HG03378 (cell line): Measurements from ENCODE around the gene CACNA1G.

Experiments used
- ATAC-seq: cut with Tn5 transposase; IDR thresholded peaks from one replicate; pipeline ENCODE4 v1.9.1; 2021; ENCODE audit warnings: mild to moderate bottlenecking, moderate library complexity; ENCODE audit not compliant: unreplicated experiment

CACNA1G gene

GRCh38 chr17:50642722-50643656, 82.5 kb downstream of the CACNA1G start:
- no peak for ATAC-seq

DNA sequence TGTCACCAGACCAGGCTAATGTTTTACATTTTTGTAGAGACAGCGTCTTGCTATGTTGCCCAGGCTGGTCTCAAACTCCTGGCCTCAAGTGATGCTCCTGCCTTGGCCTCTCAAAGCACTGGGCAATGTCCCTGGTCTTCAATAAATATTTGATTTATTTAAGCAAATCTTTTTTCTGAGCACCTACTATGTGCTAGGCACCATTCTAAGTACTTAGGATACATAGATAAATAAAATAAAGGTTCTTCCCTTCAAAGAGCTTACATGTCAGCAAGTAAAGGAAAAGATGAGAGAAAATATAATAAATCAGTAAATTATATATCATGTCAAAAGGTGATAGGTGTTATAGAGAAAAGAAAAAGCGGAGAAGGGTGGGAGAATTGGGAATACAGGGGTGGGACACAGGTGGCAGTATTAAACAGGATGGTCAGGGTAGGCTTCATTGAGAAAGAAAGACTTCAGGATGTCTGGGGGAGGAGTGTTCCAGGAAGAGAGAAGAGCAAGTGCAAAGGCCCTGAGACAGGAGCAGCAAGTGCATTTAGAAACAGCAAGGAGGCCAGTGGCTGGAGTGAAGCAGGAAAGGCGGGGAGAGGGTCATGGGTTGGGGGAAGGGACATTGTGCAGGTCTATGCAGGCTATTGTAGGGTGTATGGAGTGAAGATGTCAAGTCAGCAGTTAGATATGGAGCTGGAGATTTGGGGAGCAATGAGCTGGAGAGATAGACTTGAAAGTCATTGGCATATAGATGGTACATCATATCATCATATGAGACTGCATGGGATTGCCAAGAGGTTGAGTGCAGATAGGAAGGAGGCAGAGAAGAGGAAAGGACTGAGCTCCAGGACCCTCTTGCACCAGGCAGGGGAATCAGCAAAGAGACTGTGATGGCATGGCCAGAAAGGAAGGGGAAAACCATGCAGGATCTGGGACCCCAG, 85.5 kb downstream of the CACNA1G start:
- ATAC-seq: no peak

DNA sequence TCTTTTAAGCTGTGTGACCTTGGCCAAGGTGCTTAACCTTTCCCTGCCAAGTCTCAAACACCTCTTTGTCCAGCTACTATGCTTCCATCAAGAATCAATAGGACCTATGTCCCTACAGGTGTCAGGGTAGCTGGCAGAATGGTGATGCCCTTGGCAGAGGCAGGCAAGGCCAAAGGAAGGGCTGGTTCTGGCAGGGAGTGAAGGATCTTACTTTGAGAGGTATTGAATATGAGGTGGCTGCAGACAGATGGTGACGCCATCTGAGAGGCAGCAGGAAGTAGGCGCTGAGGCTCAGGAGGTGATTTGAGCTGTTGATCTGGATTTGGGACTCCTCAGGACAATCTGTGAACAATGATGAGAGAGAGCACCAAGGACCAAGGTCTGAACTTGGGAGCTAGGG, 86.7 kb downstream of the CACNA1G start:
- ATAC-seq: no peak

DNA sequence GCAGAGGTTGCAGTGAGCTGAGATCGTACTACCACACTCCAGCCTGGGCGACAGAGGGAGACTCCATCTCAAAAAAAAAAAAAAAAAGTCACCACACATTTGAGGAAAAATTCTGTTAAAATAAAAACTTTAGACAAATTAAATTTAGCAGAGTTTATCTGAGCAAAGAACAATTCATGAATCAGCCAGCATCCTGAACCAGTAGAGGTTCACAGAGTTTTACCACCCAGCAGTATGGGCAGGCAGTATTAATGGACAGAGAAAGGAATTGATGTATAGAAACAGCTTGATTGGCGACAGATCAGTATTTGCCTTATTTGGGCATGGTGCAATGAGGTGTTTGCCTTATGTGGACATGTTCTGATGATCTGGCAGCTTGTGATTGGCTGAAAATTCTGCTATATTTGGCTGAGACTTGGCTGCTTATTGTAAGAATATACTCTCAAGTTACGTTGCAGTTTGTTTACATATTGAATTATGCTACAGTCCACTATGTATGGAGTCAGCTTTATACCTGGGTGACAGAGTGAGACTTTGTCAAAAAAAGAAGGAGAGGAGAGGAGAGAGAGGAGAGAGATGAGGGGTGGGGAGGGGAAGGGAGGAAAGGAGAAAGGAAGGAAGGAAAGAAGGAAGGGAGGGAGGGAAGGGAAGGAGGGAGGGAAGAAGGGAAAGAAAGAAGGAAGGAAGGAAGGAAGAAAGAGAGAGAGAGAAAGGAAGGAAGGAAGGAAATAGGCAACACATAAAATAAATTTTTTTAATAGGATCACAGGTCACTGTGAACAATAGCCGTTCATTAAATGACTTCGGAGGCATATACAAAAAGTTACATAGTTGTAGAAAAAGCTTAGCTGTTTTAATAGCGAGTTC, 88.8 kb downstream of the CACNA1G start:
- ATAC-seq: no peak

DNA sequence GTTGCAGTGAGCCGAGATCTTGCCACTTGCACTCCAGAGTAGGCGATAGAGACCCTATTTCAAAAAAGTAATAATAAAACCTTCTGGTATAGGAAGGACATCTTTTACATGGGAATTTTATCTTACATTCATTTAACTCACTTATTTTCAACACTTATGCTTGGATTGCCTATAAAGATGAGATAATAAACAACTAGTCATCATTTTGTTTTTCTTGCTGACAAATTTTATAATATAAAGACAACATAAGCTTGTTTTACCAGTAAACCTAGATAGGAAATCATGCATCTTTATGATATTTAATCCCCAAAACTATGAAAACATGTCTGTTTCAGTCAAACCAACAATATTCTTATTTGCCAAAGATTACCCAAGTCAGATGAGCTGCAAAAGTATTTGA, 91.1 kb downstream of the CACNA1G start:
- no peak for ATAC-seq

- no peak for ATAC-seq
These were observed 93.2 kb downstream of the CACNA1G start for GRCh38 chr17:50653738-50654137.

DNA sequence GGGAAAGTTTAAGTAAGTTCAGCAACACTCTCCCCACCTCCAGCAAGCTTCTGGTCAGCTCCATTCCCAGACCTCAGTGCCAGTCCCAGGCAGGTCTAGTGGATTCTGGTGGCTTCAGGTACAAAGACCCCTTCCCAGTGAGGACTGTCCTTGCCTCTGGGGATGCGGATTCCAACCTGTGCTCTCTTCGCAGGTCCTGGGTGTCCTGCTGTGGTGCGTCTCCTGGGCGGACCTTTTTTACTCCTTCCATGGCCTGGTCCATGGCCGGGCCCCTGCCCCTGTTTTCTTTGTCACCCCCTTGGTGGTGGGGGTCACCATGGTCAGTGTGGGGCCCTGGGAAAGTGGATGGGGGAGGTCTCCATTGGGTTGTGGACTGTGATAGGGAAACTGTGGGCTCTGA, 96.0 kb downstream of the CACNA1G start:
- ATAC-seq: no peak

- no peak for ATAC-seq
These were observed 96.5 kb downstream of the CACNA1G start for GRCh38 chr17:50657054-50657453.

GRCh38 chr17:50657627-50658026, 97.1 kb downstream of the CACNA1G start:
- no peak for ATAC-seq

DNA sequence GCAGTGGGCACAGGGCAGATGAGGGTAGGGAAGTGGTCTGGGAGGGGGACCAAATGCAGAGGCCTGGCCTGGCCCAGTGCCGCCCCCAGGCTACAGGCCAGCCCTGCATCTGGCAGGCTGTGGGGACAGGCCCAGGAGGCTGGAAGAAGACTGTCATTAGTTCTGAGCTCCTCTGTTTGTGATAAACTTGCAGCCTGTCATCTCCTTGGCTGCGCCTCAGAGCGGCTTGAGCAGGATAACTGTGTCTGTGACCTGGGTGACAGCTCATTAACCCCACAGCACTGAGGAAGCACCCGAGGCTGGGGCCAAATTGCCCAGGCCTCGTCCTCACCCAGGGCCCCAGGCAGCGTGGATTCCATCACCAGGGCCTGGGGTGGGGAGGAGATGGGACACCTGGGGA, 98.1 kb downstream of the CACNA1G start:
- ATAC-seq: no peak

DNA sequence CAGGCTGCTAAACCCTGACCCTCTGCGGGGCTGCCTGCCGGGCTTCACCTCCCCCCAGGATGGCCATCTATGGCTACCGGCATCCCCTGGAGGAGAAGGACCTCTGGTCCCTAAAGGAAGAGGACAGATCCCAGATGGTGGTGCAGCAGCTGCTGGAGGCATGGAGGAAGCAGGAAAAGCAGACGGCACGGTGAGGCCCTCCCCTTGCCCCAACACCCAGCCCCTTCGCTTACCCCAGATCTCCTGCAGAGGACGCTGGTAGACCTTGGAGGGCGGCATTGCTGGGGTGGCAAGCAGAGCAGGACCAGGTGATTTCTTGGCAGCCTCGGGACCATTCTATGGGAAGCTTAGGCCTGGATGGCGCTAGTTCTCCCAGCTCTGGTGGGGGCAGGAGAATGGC, 98.7 kb downstream of the CACNA1G start:
- ATAC-seq: no peak

DNA sequence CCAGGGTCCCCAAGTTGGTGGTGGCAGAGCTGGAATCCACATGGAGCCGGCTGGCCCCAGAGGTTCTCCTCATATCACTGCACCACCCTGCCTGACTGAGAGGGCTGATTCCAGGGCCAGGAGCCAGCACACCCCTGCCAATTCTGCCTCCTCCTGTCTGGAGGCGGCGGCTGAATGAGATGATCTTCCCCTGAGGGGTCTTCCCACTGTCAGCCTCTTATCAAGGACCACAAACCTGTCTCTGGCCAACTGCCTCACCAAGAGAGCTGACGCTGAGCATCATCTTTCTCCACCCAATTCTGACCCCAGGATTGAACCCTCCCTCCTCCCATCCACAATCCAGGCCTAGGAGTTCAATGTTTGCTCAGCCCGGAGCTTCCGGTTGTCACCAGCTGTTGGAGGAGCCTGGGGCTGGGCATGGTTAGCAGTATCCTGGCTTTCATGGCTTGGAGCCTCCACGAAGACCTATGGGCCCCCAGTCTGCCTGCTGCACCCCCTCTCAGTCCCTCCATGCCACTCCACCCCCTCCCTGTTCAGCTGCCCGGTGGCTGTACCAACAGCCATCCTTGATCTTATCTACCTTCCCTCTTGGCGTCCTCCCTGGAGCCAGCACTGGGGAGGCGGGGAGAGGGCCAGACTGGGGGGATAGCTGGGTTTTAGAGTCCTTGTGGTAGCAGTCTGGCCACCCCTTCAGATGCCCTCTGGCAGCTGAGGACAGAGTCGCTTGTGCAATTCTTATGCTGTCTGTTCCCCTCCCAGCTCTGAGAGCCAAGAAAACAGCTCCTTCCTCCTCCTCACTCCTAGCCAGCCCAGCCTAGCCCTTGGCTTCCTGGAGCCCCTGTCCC, 99.7 kb downstream of the CACNA1G start:
- no peak for ATAC-seq

- no peak for ATAC-seq
These were observed 100.4 kb downstream of the CACNA1G start for GRCh38 chr17:50660887-50661345.

DNA sequence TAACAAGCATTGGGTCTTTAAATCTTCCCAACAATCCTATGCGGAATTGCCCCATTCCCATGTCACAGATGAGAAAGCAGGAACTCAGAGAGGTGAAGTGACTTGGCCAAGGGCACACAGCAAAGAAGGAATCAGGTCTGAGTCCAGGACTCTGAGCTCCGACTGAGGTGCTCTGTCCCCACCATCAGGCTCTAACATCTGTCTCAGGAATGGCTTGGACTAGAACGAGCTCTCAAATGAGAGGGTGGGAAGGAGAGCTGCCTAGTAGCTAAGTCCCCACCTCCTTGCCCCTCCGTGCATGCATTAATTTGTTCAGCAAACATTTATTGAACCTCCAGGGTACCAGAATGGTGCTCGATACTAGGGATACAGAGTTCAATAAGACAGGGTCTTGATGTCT, 100.8 kb downstream of the CACNA1G start:
- ATAC-seq: no peak

DNA sequence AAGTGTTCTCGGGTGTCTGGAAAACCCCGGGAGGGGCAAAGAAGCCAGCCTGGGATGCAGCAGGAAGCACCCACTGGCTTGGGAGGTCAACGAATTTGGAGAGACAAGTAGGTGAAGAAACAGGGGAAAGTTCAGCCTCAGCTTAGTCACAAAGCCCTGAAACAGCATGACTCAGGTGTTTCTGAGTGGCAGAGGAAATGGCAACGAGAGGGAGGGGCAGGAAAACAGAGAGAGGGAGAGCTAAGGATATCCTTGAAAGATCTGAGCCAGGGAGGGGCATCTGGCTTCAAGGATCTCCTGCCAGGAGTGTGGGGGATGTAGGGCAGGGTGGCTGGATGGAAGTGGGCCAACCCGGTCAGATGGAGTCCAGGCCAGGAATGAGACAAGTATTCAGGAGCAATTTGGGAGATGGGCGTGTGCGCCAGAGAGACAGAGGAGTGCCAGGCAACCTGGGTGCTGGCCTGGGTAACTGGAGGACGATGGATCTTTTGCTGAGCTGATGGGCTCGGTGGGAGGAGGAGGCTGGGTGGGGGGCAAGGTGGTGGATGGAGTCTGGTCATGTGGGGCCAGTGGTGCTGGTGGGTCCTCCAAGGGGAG, 101.4 kb downstream of the CACNA1G start:
- ATAC-seq: no peak

- ATAC-seq: no peak
These were observed 102.2 kb downstream of the CACNA1G start for GRCh38 chr17:50662632-50663225.

GRCh38 chr17:50663812-50664374, 103.4 kb downstream of the CACNA1G start:
- ATAC-seq: no peak

- ATAC-seq: no peak
These were observed 104.4 kb downstream of the CACNA1G start for GRCh38 chr17:50664788-50665458.
